CD4-positive, alpha-beta memory T cell (primary cell): ENCODE results near the gene EMILIN2. TPM values are rescaled to one million over a fixed set of nuclear protein-coding genes. Genes with fewer than 3 reads are reported as not detected.

ENCODE experiments used
- CTCF ChIA-PET: fragments of 350-600 bp; sonication (Branson Sonifier 250); formaldehyde crosslinking; loops from one replicate; lab custom pipeline; 2021; ENCODE audit warnings: inconsistent platforms; ENCODE audit not compliant: partially characterized antibody; lab: Charles Lee
- POLR2A ChIA-PET: fragments of 350-600 bp; sonication (Branson Sonifier 250); formaldehyde crosslinking; loops from one replicate; lab custom pipeline; 2021; ENCODE audit not compliant: partially characterized antibody; lab: Charles Lee
- DNase-seq, 5 donors: peaks; one replicate each; pipeline versions ENCODE4 v3.0.0 to v3.0.0-alpha.2; 2020 to 2022; ENCODE audit warnings: mixed read lengths in 1 of 5
- H3K27ac ChIP-seq: one replicate; pipeline ENCODE4 v1.7.0; 2013; ENCODE audit warnings: low read depth, low read length
- H3K27me3 ChIP-seq: 2 replicates; pipeline ENCODE4 v1.7.0; 2013; ENCODE audit warnings: mild to moderate bottlenecking, low read length, moderate library complexity; ENCODE audit not compliant: insufficient read depth
- H3K36me3 ChIP-seq: 2 replicates; pipeline ENCODE4 v1.7.0; 2013; ENCODE audit warnings: mild to moderate bottlenecking, low read length, moderate library complexity; ENCODE audit not compliant: insufficient read depth
- H3K4me1 ChIP-seq: 2 replicates; pipeline ENCODE4 v1.7.0; 2013; ENCODE audit warnings: mild to moderate bottlenecking, low read length, moderate library complexity; ENCODE audit not compliant: insufficient read depth
- H3K4me3 ChIP-seq, 2 donors: one replicate each; pipeline ENCODE4 v1.7.0; 2013; ENCODE audit warnings: low read length in 2 of 2, mild to moderate bottlenecking in 1 of 2
- H3K9me3 ChIP-seq, 2 donors: one replicate each; pipeline ENCODE4 v1.7.0; 2013; ENCODE audit warnings: low read length in 2 of 2, control low read depth in 1 of 2; ENCODE audit not compliant: control insufficient read depth in 1 of 2
- H3K27ac Mint-ChIP-seq, 7 donors: one replicate each; pipeline ENCODE4 v1.8.0; 2020 to 2021; ENCODE audit warnings: mixed read lengths in 7 of 7, mild to moderate bottlenecking in 6 of 7, inconsistent platforms in 3 of 7, moderate library complexity in 3 of 7
- H3K27me3 Mint-ChIP-seq, 2 donors: one replicate each; pipeline ENCODE4 v1.8.0; 2020 to 2021; ENCODE audit warnings: mixed read lengths in 2 of 2
- H3K36me3 Mint-ChIP-seq, 2 donors: one replicate each; pipeline ENCODE4 v1.8.0; 2020 to 2021; ENCODE audit warnings: mixed read lengths in 2 of 2, inconsistent platforms in 1 of 2, mild to moderate bottlenecking in 1 of 2
- H3K4me1 Mint-ChIP-seq, 4 donors: one replicate each; pipeline ENCODE4 v1.8.0; 2020 to 2021; ENCODE audit warnings: mixed read lengths in 4 of 4, mild to moderate bottlenecking in 1 of 4
- H3K4me3 Mint-ChIP-seq, 8 donors: one replicate each; pipeline ENCODE4 v1.8.0; 2020 to 2021; ENCODE audit warnings: mixed read lengths in 8 of 8, mild to moderate bottlenecking in 7 of 8, moderate library complexity in 6 of 8, inconsistent platforms in 3 of 8
- H3K9me3 Mint-ChIP-seq, 8 donors: one replicate each; pipeline ENCODE4 v1.8.0; 2020 to 2021; ENCODE audit warnings: mixed read lengths in 8 of 8, mild to moderate bottlenecking in 5 of 8, inconsistent platforms in 3 of 8, moderate library complexity in 1 of 8
- intact Hi-C: fragments of 100-400 bp; cut with micrococcal nuclease; formaldehyde crosslinking; loops from one replicate; pipeline ENCODE4 v1.15.1; 2023
- polyA plus RNA-seq, 2 donors: library from polyadenylated mRNA; unstranded; fragments of 300-500 nt; fragmentation: Illumina TruSeq; gene quantifications; one replicate each; pipeline ENCODE4 v1.2.3, GENCODE V29; 2021
- total RNA-seq, 2 experiments: library from RNA; stranded (reverse); gene quantifications; one replicate each; pipeline ENCODE4 v1.2.3, GENCODE V29; 2021

EMILIN2 gene
- total and polyA plus RNA-seq, 4 experiments from 2014 or later = 4.9 to 11.4 (median 8.6) TPM

DNA sequence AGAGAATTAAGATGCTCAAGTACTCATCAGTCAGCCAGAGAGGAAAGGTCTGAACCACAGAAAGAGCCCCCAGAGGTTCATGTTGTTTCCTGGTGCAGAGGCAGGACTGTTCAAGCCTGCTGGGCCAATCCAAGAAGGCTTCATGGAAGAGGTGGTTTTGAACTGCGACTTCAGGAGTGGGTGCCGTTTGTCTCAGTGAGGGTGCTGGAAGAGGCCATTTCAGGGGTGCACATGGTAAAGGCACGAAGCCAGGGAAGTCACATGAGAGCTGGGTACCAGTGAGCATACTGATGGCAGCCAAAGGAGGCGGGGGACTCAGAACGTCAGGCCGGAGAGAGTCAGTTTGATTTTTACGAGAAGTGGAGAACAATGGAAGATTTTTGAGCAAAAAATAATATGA is 55.5 kb downstream of the EMILIN2 start:
- no peaks in the 10 kb centered on the region for H3K36me3 ChIP-seq
- Mint-ChIP-seq H3K9me3 (no peaks in the 10 kb centered on the region), H3K27ac (no peak overlapping the region), H3K27me3 (no peaks in the 10 kb centered on the region), H3K36me3 (peaks cover 0 to 2% of the 10 kb centered on the region in 2 donors), H3K4me1 (peaks cover 5 to 28% (median 8%) of the 10 kb centered on the region in 4 donors), H3K4me3 (no peak overlapping the region)
- peaks cover 10% of the 10 kb centered on the region for H3K4me1 ChIP-seq
- intact Hi-C loops = no loop called here
- no peaks in the 10 kb centered on the region for H3K27me3 ChIP-seq
- H3K9me3 ChIP-seq = no peaks in the 10 kb centered on the region
- no peak for DNase-seq
- ChIA-PET CTCF (no interaction called here), POLR2A (interaction anchor here (0.9 to 1.2 kb wide), 2 partner anchors 11 to 19 kb away, joined by 3 read pairs; no protein-coding TSS in a partner anchor)
- no peak overlapping the region for H3K4me3 ChIP-seq
- H3K27ac ChIP-seq = no peak overlapping the region

DNA sequence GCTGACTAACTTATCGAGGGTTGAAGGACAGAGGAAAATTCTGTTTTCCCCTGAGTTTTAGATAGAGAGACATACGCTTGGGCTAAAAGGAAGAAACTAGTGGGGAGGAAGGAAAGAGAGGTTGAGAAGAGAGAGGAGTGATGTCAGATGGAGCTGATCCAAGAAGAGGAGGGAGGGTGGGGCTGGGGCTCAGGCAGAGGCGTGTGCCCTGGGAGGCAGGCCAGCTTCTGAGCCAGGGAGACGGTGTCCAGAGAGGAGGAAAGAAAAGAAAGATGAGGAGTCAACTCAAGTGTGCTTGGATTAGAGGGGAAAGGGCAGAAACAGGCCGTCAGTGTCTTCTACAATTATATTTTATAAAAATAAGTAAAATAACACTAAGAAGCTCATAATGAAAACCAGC is 56.2 kb downstream of the EMILIN2 start:
- Histone ChIP-seq H3K27ac (no peak overlapping the region), H3K36me3 (no peaks in the 10 kb centered on the region), H3K27me3 (no peaks in the 10 kb centered on the region), H3K4me1 (peaks cover 17% of the 10 kb centered on the region), H3K9me3 (no peaks in the 10 kb centered on the region), H3K4me3 (no peak overlapping the region)
- Mint-ChIP-seq H3K4me1 (peaks cover 8 to 28% (median 14%) of the 10 kb centered on the region in 4 donors), H3K36me3 (peaks cover 0 to 3% of the 10 kb centered on the region in 2 donors), H3K4me3 (no peak overlapping the region), H3K27me3 (no peaks in the 10 kb centered on the region), H3K9me3 (no peaks in the 10 kb centered on the region), H3K27ac (no peak overlapping the region)
- POLR2A ChIA-PET = interaction anchor here (0.9 to 1.2 kb wide), 2 partner anchors 12 to 20 kb away, joined by 3 read pairs; no protein-coding TSS in a partner anchor
- CTCF ChIA-PET = interaction anchor here (1.2 kb wide), 1 partner anchor 83 kb away, joined by 5 read pairs; no protein-coding TSS in a partner anchor
- no peak for DNase-seq
- intact Hi-C loops = no loop called here

DNA sequence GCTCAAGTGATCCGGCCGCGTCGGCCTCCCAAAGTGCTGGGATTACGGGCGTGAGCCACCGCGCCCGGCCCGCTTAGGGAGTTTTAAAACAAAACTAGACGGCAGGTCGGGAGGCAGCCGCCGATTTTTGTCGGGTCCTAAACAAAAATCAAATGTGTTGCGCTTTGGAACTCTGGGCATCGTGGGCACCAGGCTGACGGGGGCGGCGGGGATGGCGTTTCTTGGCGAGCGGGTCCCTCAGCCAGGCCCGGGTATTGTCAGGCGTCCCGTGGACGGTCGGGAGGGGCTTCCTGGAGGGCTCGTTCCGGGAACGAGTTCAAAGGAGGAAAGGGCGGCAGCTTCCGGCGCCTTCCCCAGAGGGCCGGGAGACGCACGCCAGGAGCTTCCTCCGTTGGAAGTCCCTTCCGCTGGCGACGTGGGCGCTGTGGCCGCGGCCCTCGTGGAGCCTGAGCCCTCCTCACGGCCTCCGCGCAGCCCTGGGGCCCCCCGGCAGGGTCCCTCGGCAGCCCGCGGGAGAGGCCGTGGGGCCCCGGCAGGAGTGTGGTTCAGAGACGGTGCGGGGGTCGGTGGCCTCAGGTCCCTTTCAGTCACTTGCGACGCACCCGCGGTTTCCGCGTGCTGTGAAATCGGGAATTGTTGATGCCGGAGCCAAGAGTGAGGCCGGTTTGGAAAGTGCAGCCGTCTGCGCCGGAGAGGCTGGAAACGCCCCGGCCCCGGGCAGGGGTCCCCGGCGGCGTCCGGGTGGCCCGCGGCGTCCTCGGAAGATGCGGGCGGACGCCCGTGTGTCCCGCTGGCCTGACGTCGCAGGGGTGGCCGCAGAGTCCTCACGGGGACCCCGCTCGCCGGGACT is 59.3 kb downstream of the EMILIN2 start:
- ChIA-PET CTCF (interaction anchor here (1.1 kb wide), 1 partner anchor 25 kb away, joined by 4 read pairs; no protein-coding TSS in a partner anchor), POLR2A (interaction anchor here (0.6 to 2.5 kb wide), 7 partner anchors 14 to 697 kb away, joined by 3 to 14 read pairs (median 3); no protein-coding TSS in a partner anchor)
- H3K27ac Mint-ChIP-seq = peak overlapping the region; percentile 23 to 90 (median 85)
- intact Hi-C loops = loop anchor here (2.0 to 5.0 kb wide), 3 partner anchors 15 to 104 kb away; partner anchors contain the start of gene EMILIN2
- H3K36me3 Mint-ChIP-seq = peaks cover 0 to 20% of the 10 kb centered on the region in 2 donors
- Histone ChIP-seq H3K27ac (peak overlapping the region; percentile 67), H3K27me3 (no peaks in the 10 kb centered on the region), H3K9me3 (no peaks in the 10 kb centered on the region), H3K4me1 (peaks cover 20% of the 10 kb centered on the region), H3K36me3 (peaks cover 7% of the 10 kb centered on the region), H3K4me3 (peak overlapping the region in 1 of 2 donors; percentile 57)
- peak; percentile 26 to 46 (median 37) for DNase-seq
- peaks cover 0 to 4% (median 0%) of the 10 kb centered on the region in 8 donors for H3K9me3 Mint-ChIP-seq
- peak overlapping the region; percentile 84 to 89 (median 86) for H3K4me3 Mint-ChIP-seq
- no peaks in the 10 kb centered on the region for H3K27me3 Mint-ChIP-seq
- H3K4me1 Mint-ChIP-seq = peaks cover 12 to 31% (median 23%) of the 10 kb centered on the region in 4 donors

DNA sequence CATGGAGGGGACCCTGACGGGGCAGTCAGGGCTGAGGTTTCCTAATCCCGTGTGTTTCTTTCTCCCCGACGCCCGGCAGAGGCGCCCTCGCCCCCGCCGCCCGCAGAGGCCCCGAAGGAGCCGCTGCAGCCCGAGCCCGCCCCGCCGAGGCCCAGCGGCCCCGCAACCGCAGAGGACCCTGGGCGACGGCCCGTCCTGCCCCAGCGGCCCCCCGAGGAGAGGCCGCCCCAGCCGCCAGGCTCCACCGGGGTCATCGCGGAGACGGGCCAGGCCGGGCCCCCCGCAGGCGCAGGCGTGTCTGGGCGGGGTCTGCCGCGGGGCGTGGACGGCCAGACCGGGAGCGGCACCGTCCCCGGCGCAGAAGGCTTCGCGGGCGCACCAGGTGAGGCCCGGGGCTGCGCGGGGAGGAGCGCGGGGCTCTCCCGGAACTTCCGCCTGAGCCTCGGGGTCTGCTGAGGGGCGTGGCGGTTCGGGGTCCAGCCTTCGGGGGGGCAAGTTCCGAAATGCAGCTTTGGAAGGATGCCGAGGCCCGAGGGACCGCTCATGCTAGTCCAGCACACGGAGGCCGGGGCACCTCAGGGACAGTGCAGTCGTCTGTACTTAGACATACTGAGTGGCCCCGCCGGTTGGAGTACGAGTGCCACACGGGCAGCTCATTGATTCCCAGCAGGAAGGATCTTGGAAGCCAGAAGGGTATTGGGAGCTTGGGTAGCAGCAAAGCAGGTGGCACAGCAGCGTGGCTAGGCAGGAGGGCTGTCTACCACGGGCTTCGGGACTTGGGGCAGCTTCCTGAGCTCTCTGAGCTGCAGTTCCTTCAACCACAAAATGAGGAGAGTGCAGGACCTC is 60.1 kb downstream of the EMILIN2 start:
- H3K4me1 ChIP-seq = peaks cover 20% of the 10 kb centered on the region
- peak overlapping the region; percentile 67 for H3K27ac ChIP-seq
- H3K27me3 ChIP-seq = no peaks in the 10 kb centered on the region
- intact Hi-C loops = loop anchor here (2.0 to 5.0 kb wide), 3 partner anchors 16 to 105 kb away; partner anchors contain the start of gene EMILIN2
- POLR2A ChIA-PET = interaction anchor here (0.8 to 2.5 kb wide), 9 partner anchors 13 to 123 kb away, joined by 3 to 14 read pairs (median 4); no protein-coding TSS in a partner anchor
- Mint-ChIP-seq H3K36me3 (peaks cover 0 to 22% of the 10 kb centered on the region in 2 donors), H3K27me3 (no peaks in the 10 kb centered on the region), H3K4me3 (peak overlapping the region; percentile 83 to 89 (median 84)), H3K4me1 (peaks cover 12 to 31% (median 23%) of the 10 kb centered on the region in 4 donors), H3K27ac (peak overlapping the region; percentile 88 to 94 (median 89)), H3K9me3 (peaks cover 0 to 4% (median 0%) of the 10 kb centered on the region in 8 donors)
- peaks cover 7% of the 10 kb centered on the region for H3K36me3 ChIP-seq
- H3K4me3 ChIP-seq = peak overlapping the region in 1 of 2 donors; percentile 57
- H3K9me3 ChIP-seq = no peaks in the 10 kb centered on the region
- CTCF ChIA-PET = interaction anchor here (0.8 to 1.4 kb wide), 4 partner anchors 14 to 303 kb away, joined by 3 to 7 read pairs (median 4); no protein-coding TSS in a partner anchor
- DNase-seq = peak; percentile 56 to 65 (median 59)

DNA sequence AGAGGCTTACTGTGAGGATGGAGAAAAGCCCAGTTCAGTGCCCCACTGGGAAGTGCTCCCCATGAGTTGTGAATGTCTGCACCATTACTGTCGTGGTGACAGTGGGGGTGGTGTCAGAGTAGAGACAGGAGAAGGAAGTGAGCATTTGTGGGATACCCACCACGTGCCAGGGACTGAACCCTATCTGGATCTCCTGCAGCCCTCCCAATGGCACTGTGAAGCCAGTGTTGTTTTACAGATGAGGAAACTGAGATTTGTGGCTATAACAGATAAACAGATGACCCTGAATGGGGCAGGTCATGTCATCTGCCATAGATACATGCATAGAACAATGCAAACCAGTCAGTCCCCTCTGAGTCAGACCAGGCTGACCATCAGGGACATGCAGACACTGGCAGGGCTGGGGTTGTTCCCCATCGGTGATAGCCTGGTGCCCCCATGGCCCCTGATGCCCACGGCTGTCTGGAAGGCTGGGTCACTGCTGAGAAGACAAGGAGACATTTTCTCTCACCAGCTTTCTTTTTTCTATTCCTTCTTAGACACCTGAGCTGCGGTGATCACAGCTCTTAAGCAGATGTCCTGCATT is 60.8 kb downstream of the EMILIN2 start:
- Histone ChIP-seq H3K9me3 (no peaks in the 10 kb centered on the region), H3K27me3 (no peaks in the 10 kb centered on the region), H3K4me1 (peaks cover 20% of the 10 kb centered on the region), H3K27ac (peak overlapping the region; percentile 67), H3K4me3 (peak overlapping the region in 1 of 2 donors; percentile 57), H3K36me3 (peaks cover 7% of the 10 kb centered on the region)
- no peaks in the 10 kb centered on the region for H3K27me3 Mint-ChIP-seq
- ChIA-PET CTCF (interaction anchor here (0.8 to 1.4 kb wide), 5 partner anchors 14 to 304 kb away, joined by 3 to 7 read pairs (median 4); no protein-coding TSS in a partner anchor), POLR2A (interaction anchor here (0.8 to 2.5 kb wide), 9 partner anchors 12 to 123 kb away, joined by 3 to 14 read pairs (median 3); no protein-coding TSS in a partner anchor)
- peak overlapping the region; percentile 88 to 94 (median 91) for H3K27ac Mint-ChIP-seq
- intact Hi-C loops = loop anchor here (2.0 to 5.0 kb wide), 3 partner anchors 17 to 105 kb away; partner anchors contain the start of gene EMILIN2
- H3K9me3 Mint-ChIP-seq = peaks cover 0 to 4% (median 0%) of the 10 kb centered on the region in 8 donors
- H3K4me3 Mint-ChIP-seq = peak overlapping the region; percentile 83 to 89 (median 84)
- H3K4me1 Mint-ChIP-seq = peaks cover 12 to 31% (median 23%) of the 10 kb centered on the region in 4 donors
- H3K36me3 Mint-ChIP-seq = peaks cover 0 to 25% of the 10 kb centered on the region in 2 donors
- peak in 1 of 5 donors; percentile 19 for DNase-seq
